Measurements from ENCODE around the gene ERCC6L2.

ERCC6L2 gene

DNA sequence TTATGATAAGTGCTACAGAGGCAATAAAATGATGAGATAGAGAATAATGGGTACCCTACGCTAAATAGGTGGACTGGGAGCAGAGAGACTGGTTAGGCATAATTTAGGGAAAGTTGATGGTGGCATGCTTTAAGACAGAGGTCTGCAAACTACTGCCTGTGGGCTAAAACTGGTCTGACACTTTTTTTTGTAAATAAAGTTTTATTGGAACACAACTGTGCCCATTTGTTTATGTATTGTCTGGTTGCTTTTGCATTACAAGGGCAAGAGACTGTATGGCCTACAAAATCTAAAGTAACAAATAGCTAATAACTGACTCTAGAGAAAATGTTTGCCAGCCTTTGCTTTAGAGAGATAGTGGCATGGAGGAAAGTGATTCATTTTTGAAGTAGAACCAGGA lies 2.5 kb downstream of the ERCC6L2 start:
- TF ChIP-seq GATA2 (IDR thresholded peaks at IDR 0.05; ENCODE audit: low read depth, low read length) (no peak), GATA3 (IDR thresholded peaks at IDR 0.05; ENCODE audit: low read depth, low read length) (no peak)

DNA sequence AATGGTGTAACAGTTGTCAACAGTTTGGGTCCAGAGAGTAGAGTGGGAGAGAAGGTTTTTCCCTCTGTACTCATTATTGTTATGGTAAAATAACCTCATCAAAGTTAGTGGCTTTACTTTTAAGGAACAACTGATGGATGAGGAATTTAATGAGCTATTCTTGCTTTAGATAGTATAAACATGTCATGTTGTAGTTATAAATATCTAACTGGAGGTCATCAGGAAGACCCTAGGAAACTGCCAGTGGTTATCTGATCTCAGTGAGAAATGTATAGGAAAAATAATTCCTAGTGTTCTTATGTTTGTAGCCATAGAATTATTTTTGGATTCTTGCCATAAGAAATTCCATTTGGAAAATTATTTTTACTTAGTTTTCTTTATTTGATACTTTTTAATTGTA lies 4.1 kb downstream of the ERCC6L2 start:
- no peak for TF ChIP-seq GATA3 (IDR thresholded peaks at IDR 0.05; ENCODE audit: low read depth, low read length)
- no peak for TF ChIP-seq GATA2 (IDR thresholded peaks at IDR 0.05; ENCODE audit: low read depth, low read length)

DNA sequence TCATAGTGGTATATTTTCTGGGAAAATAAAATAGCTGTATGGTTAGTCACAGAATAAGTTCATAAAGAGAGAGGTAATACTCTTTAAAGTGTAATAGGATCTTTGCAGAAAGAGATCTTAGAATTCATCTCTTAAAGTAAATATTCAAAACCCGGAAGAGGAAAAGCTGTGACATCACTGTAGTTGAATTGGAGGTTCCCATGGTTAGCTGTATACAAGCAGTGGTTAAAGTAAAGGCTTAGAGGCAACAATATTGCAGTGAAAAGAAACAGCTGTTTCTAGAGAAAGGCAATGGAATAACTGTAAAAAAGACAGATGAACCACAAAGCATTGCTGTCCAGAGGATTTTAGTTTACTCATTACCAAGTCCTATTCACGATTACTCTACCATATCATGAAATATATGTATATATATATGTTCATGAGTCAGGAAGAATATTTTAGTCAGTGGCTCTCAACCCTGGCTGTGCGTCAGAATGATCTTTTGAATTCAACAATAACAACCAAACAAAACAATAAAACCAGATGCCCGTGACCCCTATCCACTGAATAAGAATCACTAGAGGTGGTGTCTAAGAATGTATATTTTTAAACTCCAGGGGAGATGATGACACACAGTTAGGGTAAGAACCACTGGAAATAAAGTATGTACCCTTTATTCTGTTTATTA lies 4.7 kb downstream of the ERCC6L2 start:
- TF ChIP-seq GATA2 (IDR thresholded peaks at IDR 0.05; ENCODE audit: low read depth, low read length) (no peak), GATA3 (IDR thresholded peaks at IDR 0.05; ENCODE audit: low read depth, low read length) (no peak)

DNA sequence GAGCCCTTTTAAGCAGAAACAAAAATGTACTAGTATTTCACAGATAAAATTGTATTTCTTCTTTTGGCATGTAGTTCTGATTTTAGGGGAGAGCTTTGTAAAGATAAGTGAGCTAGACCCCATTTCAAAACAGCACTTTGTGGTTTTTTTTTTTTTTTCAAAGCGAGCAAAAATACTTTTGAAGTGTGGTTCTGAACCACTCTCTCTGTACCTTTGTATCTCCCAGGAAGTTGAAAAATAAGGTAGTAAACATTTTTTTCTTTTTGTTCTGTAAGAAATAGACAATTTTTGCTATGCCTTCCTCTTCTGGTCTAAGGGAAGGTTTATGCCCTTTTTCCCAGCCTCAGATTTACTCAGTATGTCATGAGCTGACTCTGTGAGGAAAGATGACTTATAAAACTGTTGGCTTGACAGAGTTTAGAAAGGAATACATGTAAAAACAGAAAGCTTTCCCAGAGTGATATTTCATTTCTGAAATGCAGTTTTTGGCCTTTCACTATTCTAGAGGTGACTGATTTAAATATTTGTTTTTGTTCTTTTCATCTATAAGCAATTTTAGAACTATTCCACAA lies 12.5 kb downstream of the ERCC6L2 start:
- TF ChIP-seq GATA2 (IDR thresholded peaks at IDR 0.05; ENCODE audit: low read depth, low read length) (no peak), GATA3 (IDR thresholded peaks at IDR 0.05; ENCODE audit: low read depth, low read length) (no peak)

GRCh38 chr9:95890594-95890993 lies 15.1 kb downstream of the ERCC6L2 start:
- TF ChIP-seq GATA3 (IDR thresholded peaks at IDR 0.05; ENCODE audit: low read depth, low read length) (no peak), GATA2 (IDR thresholded peaks at IDR 0.05; ENCODE audit: low read depth, low read length) (no peak)

DNA sequence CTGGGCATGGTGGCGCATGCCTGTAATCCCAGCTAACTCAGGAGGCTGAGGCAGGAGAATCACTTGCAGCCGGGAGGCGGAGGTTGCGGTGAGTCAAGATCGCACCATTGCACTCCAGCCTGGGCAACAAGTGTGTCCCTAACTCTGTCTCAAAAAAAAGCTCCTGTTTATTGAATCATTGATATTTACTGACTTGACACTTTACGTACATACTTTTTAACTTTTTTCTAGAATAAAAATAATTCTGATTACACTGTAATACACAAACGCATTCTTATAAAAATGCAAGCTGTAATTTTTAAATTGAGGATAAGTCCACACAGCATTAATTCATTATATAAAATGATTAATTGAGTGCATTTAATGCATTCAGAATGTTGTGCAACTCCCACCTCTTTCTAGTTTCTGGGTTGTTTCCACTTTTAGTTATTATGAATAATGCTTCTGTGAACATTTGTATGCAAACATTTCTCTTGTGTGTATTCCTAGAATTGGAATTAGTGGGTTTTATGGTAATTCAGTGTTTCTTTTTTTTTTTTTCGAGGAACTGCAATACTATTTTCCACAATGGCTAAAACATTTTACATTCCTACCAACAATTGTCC lies 15.7 kb downstream of the ERCC6L2 start:
- no peak for TF ChIP-seq GATA2 (IDR thresholded peaks at IDR 0.05; ENCODE audit: low read depth, low read length)
- no peak for TF ChIP-seq GATA3 (IDR thresholded peaks at IDR 0.05; ENCODE audit: low read depth, low read length)

GRCh38 chr9:95892690-95893089 lies 17.2 kb downstream of the ERCC6L2 start:
- no peak for TF ChIP-seq GATA3 (IDR thresholded peaks at IDR 0.05; ENCODE audit: low read depth, low read length)
- no peak for TF ChIP-seq GATA2 (IDR thresholded peaks at IDR 0.05; ENCODE audit: low read depth, low read length)

DNA sequence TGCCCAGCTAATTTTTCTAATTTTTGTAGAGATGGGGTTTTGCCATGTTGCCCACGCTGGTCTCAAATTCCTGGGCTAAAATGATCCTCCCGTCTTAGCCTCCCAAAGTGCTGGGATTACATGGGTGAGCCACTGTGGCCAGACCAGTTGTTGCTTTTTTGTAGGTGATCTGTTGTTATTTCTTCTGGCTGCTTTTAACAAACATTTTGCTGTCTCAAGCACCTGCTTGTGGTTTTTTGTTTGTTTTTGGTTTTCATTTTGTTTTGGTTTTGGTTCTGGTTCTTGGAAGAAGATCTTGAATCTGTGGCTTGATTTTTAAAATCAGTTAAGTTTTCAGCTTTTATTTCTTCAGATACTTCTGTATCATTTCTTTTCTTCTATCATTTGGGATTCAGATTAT lies 21.1 kb downstream of the ERCC6L2 start:
- TF ChIP-seq GATA2 (IDR thresholded peaks at IDR 0.05; ENCODE audit: low read depth, low read length) (no peak), GATA3 (IDR thresholded peaks at IDR 0.05; ENCODE audit: low read depth, low read length) (no peak)

- TF ChIP-seq GATA2 (IDR thresholded peaks at IDR 0.05; ENCODE audit: low read depth, low read length): no peak
- TF ChIP-seq GATA3 (IDR thresholded peaks at IDR 0.05; ENCODE audit: low read depth, low read length): no peak
These were observed 26.0 kb downstream of the ERCC6L2 start for GRCh38 chr9:95901506-95901905.

- TF ChIP-seq GATA2 (IDR thresholded peaks at IDR 0.05; ENCODE audit: low read depth, low read length) (no peak), GATA3 (IDR thresholded peaks at IDR 0.05; ENCODE audit: low read depth, low read length) (no peak)
These were observed 27.9 kb downstream of the ERCC6L2 start for GRCh38 chr9:95903398-95903797.

GRCh38 chr9:95907794-95908193 lies 32.3 kb downstream of the ERCC6L2 start:
- no peak for TF ChIP-seq GATA2 (IDR thresholded peaks at IDR 0.05; ENCODE audit: low read depth, low read length)
- TF ChIP-seq GATA3 (IDR thresholded peaks at IDR 0.05; ENCODE audit: low read depth, low read length): no peak

- TF ChIP-seq GATA3 (IDR thresholded peaks at IDR 0.05; ENCODE audit: low read depth, low read length): no peak
- no peak for TF ChIP-seq GATA2 (IDR thresholded peaks at IDR 0.05; ENCODE audit: low read depth, low read length)
These were observed 34.7 kb downstream of the ERCC6L2 start for GRCh38 chr9:95910023-95910707.

DNA sequence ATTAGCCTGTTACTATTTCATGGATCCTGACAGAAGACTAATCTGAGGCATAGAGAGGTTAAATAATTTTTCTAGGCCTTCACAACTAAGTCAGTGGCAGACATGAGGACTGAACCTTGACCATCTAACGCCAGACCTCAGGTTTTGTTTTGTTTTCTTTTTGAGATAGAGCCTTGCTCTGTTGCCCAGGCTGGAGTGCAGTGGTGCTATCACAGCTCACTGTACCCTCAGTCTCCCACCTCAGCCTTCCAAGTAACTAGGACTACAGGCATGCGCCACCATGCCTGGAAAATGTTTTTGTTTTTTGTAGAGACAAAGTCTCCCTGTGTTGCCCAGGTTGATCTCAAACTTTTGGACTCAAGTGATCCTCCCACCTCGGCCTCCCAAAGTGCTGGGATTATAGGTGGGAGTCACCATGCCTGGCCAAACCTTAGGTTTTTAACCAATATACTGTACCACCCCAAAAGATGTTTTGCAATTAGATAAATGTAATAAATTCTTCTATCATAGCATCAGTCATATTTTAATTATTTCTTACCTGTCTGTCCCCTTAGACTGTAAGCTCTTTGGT lies 35.4 kb downstream of the ERCC6L2 start:
- TF ChIP-seq GATA2 (IDR thresholded peaks at IDR 0.05; ENCODE audit: low read depth, low read length): no peak
- no peak for TF ChIP-seq GATA3 (IDR thresholded peaks at IDR 0.05; ENCODE audit: low read depth, low read length)

DNA sequence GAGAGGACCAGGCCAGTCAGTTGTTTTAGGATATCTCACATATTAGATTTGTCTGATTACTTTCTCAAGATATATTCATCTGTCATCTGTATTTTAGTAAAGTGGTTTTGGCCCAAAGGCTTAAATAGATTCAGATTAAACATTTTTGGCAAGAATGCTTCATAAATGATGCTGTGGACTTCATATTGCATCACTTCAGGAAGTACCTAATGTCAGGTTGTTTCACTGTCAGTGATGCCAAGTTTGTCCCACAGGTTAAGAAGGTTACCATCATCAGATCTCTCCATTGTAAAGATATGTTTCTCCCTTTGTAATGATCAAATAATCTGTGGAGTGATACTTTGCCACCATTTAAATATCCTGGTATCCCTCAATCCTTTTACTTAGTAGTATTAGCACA lies 37.3 kb downstream of the ERCC6L2 start:
- no peak for TF ChIP-seq GATA3 (IDR thresholded peaks at IDR 0.05; ENCODE audit: low read depth, low read length)
- TF ChIP-seq GATA2 (IDR thresholded peaks at IDR 0.05; ENCODE audit: low read depth, low read length): no peak

Data from SH-SY5Y (cell line).